Measurements from ENCODE around the gene MOGAT3.
"Not testable (repeated sequence)": the region's sequence is repeated elsewhere in the genome, so short reads cannot be mapped to it uniquely, and the experiment has no call there.

Gene MOGAT3

GRCh38 chr7:101232141-101232850 lies 31.5 kb upstream of the MOGAT3 start:
- DNase-seq = no peak

- DNase-seq = no peak
Observed at GRCh38 chr7:101231644-101232043, 30.8 kb upstream of the MOGAT3 start.

- no peak for DNase-seq
Observed at GRCh38 chr7:101226721-101227120, 25.9 kb upstream of the MOGAT3 start.

GRCh38 chr7:101225650-101226049 lies 24.8 kb upstream of the MOGAT3 start:
- DNase-seq = no peak

GRCh38 chr7:101223528-101223927 lies 22.7 kb upstream of the MOGAT3 start:
- no peak for DNase-seq

GRCh38 chr7:101222275-101222830 lies 21.5 kb upstream of the MOGAT3 start:
- no peak for DNase-seq

GRCh38 chr7:101220295-101220694 lies 19.5 kb upstream of the MOGAT3 start:
- DNase-seq = no peak

GRCh38 chr7:101218236-101219125 lies 17.6 kb upstream of the MOGAT3 start:
- DNase-seq = no peak

- peak; percentile 96 for DNase-seq
Observed at GRCh38 chr7:101217388-101218235, 16.8 kb upstream of the MOGAT3 start, which contains the start of the genes PLOD3 and ZNHIT1. Gene PLOD3, minus strand, starts transcription at chr7:101217581. Its CDS starts 307 bp downstream, at chr7:101217274. Gene ZNHIT1, plus strand, starts transcription at chr7:101218165. Its CDS starts 31 bp downstream, at chr7:101218196.

GRCh38 chr7:101216860-101217387 lies 16.1 kb upstream of the MOGAT3 start:
- DNase-seq = no peak

- no peak for DNase-seq
Observed at GRCh38 chr7:101216001-101216859, 15.4 kb upstream of the MOGAT3 start.

GRCh38 chr7:101212014-101212413 lies 11.2 kb upstream of the MOGAT3 start:
- DNase-seq = no peak

- no peak for DNase-seq
Observed at GRCh38 chr7:101211501-101211900, 10.7 kb upstream of the MOGAT3 start.

GRCh38 chr7:101210143-101210542 lies 9.3 kb upstream of the MOGAT3 start:
- no peak for DNase-seq

GRCh38 chr7:101208794-101209193 lies 8.0 kb upstream of the MOGAT3 start:
- no peak for DNase-seq

- no peak for DNase-seq
Observed at GRCh38 chr7:101207459-101207858, 6.6 kb upstream of the MOGAT3 start.

GRCh38 chr7:101206665-101207042 lies 5.8 kb upstream of the MOGAT3 start:
- no peak for DNase-seq

GRCh38 chr7:101205901-101206664 lies 5.2 kb upstream of the MOGAT3 start:
- DNase-seq = no peak

GRCh38 chr7:101203740-101204738 lies 3.2 kb upstream of the MOGAT3 start:
- DNase-seq = not testable (repeated sequence)

Data from stimulated activated CD4-positive, alpha-beta T cell treated with anti-CD3 and anti-CD28 coated beads, Interleukin-1b, Interleukin-23, amount 100 ng/mL, for 48 hours (primary cell).